Type B pancreatic cell (in vitro differentiated cells): ENCODE measurements around the gene CELSR1. TPM values are rescaled to one million over a fixed set of nuclear protein-coding genes. Genes with fewer than 3 reads are reported as not detected.
A peak's percentile ranks its signal among the peaks of the same experiment; 100 is the strongest.

Experiments
- DNase-seq: peaks from one replicate; pipeline ENCODE4 v3.0.0; 2021; ENCODE audit warnings: mixed read lengths; ENCODE audit not compliant: unreplicated experiment; ENCODE audit errors: extremely low spot score
- H3K27ac Mint-ChIP-seq: 2 replicates; pipeline ENCODE4 v1.8.0; 2021; ENCODE audit warnings: mild to moderate bottlenecking, mixed read lengths
- H3K27me3 Mint-ChIP-seq: 2 replicates; pipeline ENCODE4 v1.8.0; 2021; ENCODE audit warnings: mixed read lengths
- H3K36me3 Mint-ChIP-seq: 2 replicates; pipeline ENCODE4 v1.8.0; 2021; ENCODE audit warnings: mixed read lengths
- H3K4me1 Mint-ChIP-seq: one replicate; pipeline ENCODE4 v1.8.0; 2021; ENCODE audit warnings: mixed read lengths; ENCODE audit not compliant: unreplicated experiment
- H3K4me3 Mint-ChIP-seq: 2 replicates; pipeline ENCODE4 v1.8.0; 2021; ENCODE audit warnings: mild to moderate bottlenecking, mixed read lengths
- H3K9me3 Mint-ChIP-seq: 2 replicates; pipeline ENCODE4 v1.8.0; 2021; ENCODE audit warnings: mixed read lengths
- total RNA-seq: library from RNA; stranded (reverse); gene quantifications from 2 replicates; pipeline ENCODE4 v1.2.1, GENCODE V29; 2021; ENCODE audit warnings: low replicate concordance
- TF ChIP-seq, protein P1 (sequence below): fragments of 200-600 bp; sonication (generic); conservative IDR thresholded peaks from 2 replicates; pipeline ENCODE4 v1.5.0; 2021; ENCODE audit warnings: antibody characterized with exemption, mild to moderate bottlenecking

Gene CELSR1
- total RNA-seq, 1 donor from 2014 or later, result 27.8 TPM

GRCh38 chr22:46390652-46391301 lies 146.6 kb downstream of the CELSR1 start:
- no peak for DNase-seq
- H3K27me3 Mint-ChIP-seq, result no peaks in the 10 kb centered on the region
- no peaks in the 10 kb centered on the region for H3K9me3 Mint-ChIP-seq
- H3K27ac Mint-ChIP-seq, result peak overlapping the region; percentile 72
- H3K36me3 Mint-ChIP-seq, result no peaks in the 10 kb centered on the region
- peaks cover 7% of the 10 kb centered on the region for H3K4me1 Mint-ChIP-seq
- TF ChIP-seq, protein P1, sequence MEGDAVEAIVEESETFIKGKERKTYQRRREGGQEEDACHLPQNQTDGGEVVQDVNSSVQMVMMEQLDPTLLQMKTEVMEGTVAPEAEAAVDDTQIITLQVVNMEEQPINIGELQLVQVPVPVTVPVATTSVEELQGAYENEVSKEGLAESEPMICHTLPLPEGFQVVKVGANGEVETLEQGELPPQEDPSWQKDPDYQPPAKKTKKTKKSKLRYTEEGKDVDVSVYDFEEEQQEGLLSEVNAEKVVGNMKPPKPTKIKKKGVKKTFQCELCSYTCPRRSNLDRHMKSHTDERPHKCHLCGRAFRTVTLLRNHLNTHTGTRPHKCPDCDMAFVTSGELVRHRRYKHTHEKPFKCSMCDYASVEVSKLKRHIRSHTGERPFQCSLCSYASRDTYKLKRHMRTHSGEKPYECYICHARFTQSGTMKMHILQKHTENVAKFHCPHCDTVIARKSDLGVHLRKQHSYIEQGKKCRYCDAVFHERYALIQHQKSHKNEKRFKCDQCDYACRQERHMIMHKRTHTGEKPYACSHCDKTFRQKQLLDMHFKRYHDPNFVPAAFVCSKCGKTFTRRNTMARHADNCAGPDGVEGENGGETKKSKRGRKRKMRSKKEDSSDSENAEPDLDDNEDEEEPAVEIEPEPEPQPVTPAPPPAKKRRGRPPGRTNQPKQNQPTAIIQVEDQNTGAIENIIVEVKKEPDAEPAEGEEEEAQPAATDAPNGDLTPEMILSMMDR, result no peak
- H3K4me3 Mint-ChIP-seq, result peak overlapping the region; percentile 52

- peaks cover 7% of the 10 kb centered on the region for H3K4me1 Mint-ChIP-seq
- DNase-seq, result no peak
- H3K9me3 Mint-ChIP-seq, result no peaks in the 10 kb centered on the region
- no peaks in the 10 kb centered on the region for H3K36me3 Mint-ChIP-seq
- no peak overlapping the region for H3K4me3 Mint-ChIP-seq
- TF ChIP-seq, protein P1, result no peak
- H3K27ac Mint-ChIP-seq, result no peak overlapping the region
- H3K27me3 Mint-ChIP-seq, result no peaks in the 10 kb centered on the region
These were observed 147.2 kb downstream of the CELSR1 start for GRCh38 chr22:46390105-46390651.

- Mint-ChIP-seq H3K27me3 (no peaks in the 10 kb centered on the region), H3K9me3 (no peaks in the 10 kb centered on the region), H3K27ac (no peak overlapping the region)
These were observed 148.3 kb downstream of the CELSR1 start for GRCh38 chr22:46389081-46389480.

GRCh38 chr22:46388647-46389046 lies 148.8 kb downstream of the CELSR1 start:
- Mint-ChIP-seq H3K36me3 (no peaks in the 10 kb centered on the region), H3K4me3 (no peak overlapping the region), H3K27me3 (no peaks in the 10 kb centered on the region), H3K9me3 (no peaks in the 10 kb centered on the region), H3K27ac (no peak overlapping the region), H3K4me1 (peaks cover 7% of the 10 kb centered on the region)
- TF ChIP-seq, protein P1, result no peak
- no peak for DNase-seq

More at GRCh38 chr22:46389081-46389480, 148.3 kb downstream of the CELSR1 start:
- TF ChIP-seq, protein P1, result no peak
- H3K4me1 Mint-ChIP-seq, result peaks cover 7% of the 10 kb centered on the region
- DNase-seq, result no peak
- no peak overlapping the region for H3K4me3 Mint-ChIP-seq
- H3K36me3 Mint-ChIP-seq, result no peaks in the 10 kb centered on the region

GRCh38 chr22:46387748-46388147 lies 149.7 kb downstream of the CELSR1 start:
- no peak for DNase-seq
- Mint-ChIP-seq H3K9me3 (no peaks in the 10 kb centered on the region), H3K27me3 (no peaks in the 10 kb centered on the region), H3K27ac (no peak overlapping the region), H3K4me3 (no peak overlapping the region), H3K36me3 (peaks cover 3% of the 10 kb centered on the region), H3K4me1 (peaks cover 7% of the 10 kb centered on the region)
- TF ChIP-seq, protein P1, result no peak
